Aorta (tissue), 5 donors: Measurements from ENCODE around the gene CTBP1. TPM values are rescaled to one million over a fixed set of nuclear protein-coding genes. Genes with fewer than 3 reads are reported as not detected.

ENCODE experiments used
- ATAC-seq: fragments of 200-7000 bp; cut with Tn5 transposase; one replicate; pipeline ENCODE4 v1.9.1; 2022; ENCODE audit warnings: moderate library complexity; ENCODE audit not compliant: low FRiP score
- DNase-seq, 2 donors: peaks; one replicate each; pipeline ENCODE4 v3.0.0-alpha.2; 2020
- H3K27ac ChIP-seq, 2 donors: one replicate each; pipeline ENCODE4 v1.5.1; 2013; ENCODE audit warnings: low read length in 2 of 2, mild to moderate bottlenecking in 2 of 2, moderate library complexity in 2 of 2, control low read depth in 1 of 2, inconsistent platforms in 1 of 2, low read depth in 1 of 2
- H3K27me3 ChIP-seq, 2 donors: one replicate each; pipeline ENCODE4 v1.6.1; 2013; ENCODE audit warnings: control low read depth in 1 of 2, low read length in 1 of 2, mild to moderate bottlenecking in 1 of 2, moderate library complexity in 1 of 2; ENCODE audit not compliant: insufficient read depth in 2 of 2, control insufficient read depth in 1 of 2
- H3K36me3 ChIP-seq, 2 donors: one replicate each; pipeline ENCODE4 v1.6.1; 2013; ENCODE audit warnings: control low read depth in 1 of 2, low read length in 1 of 2, mild to moderate bottlenecking in 1 of 2; ENCODE audit not compliant: insufficient read depth in 2 of 2, control insufficient read depth in 1 of 2
- H3K4me1 ChIP-seq, 2 donors: one replicate each; pipeline ENCODE4 v1.6.1; 2013; ENCODE audit warnings: low read length in 2 of 2, control low read depth in 1 of 2, mild to moderate bottlenecking in 1 of 2, moderate library complexity in 1 of 2; ENCODE audit not compliant: insufficient read depth in 2 of 2, control insufficient read depth in 1 of 2
- H3K4me3 ChIP-seq, 2 donors: one replicate each; pipeline ENCODE4 v1.5.1; 2013; ENCODE audit warnings: low read length in 2 of 2, control low read depth in 1 of 2, mild to moderate bottlenecking in 1 of 2
- H3K9me3 ChIP-seq: one replicate; pipeline ENCODE4 v1.6.1; 2013; ENCODE audit warnings: mild to moderate bottlenecking, low read length; ENCODE audit not compliant: control insufficient read depth
- WGBS, 2 donors: extraction: QIAGEN DNeasy Blood & Tissue Kit; methylation state at CpG; one replicate each; pipeline ENCODE4 v1.1.7; 2013; 5-methylcytosine and 5-hydroxymethylcytosine counted together
- intact Hi-C, 2 donors: fragments of 100-400 bp; cut with DNase I; formaldehyde crosslinking; loops; one replicate each; pipeline versions ENCODE4 v1.14.2 to v1.15.0; 2022
- polyA plus RNA-seq, 2 donors: library from polyadenylated mRNA; stranded (reverse); fragments of 200-250 nt; gene quantifications; one replicate each; pipeline ENCODE4 v1.2.3, GENCODE V29; 2013
- total RNA-seq, 2 donors: library from RNA; stranded (reverse); fragmentation: NEBNext Ultra II Directional; extraction: Animal tissue kit (Norgen Biotek cat#: 25700); gene quantifications; one replicate each; pipeline ENCODE4 v1.2.1, GENCODE V29; 2021
- donor health status: healthy with polysubstance abuse.
- donor health status: Bipolar disorder and iron deficiency.
- donor health status: DM: no; HTN: no; CAD: no.
- donor health status: DM: no; HTN: no; CAD: no.
- donor health status: DM: yes; HTN: yes; CAD: no.

CTBP1 gene
- total and polyA plus RNA-seq, 4 donors, result 66.4 to 145 (median 104) TPM

GRCh38 chr4:1260418-1261106, 11.6 kb upstream of the CTBP1 start:
- no peaks in the 10 kb centered on the region for H3K27me3 ChIP-seq
- ATAC-seq (no peak), DNase-seq (peak in 1 of 2 donors; percentile 21)
- H3K36me3 ChIP-seq, result no peaks in the 10 kb centered on the region
- H3K4me3 ChIP-seq, result no peak overlapping the region
- no peaks in the 10 kb centered on the region for H3K9me3 ChIP-seq
- H3K27ac ChIP-seq, result no peak overlapping the region
- intact Hi-C loops, result no loop called here
- H3K4me1 ChIP-seq, result no peaks in the 10 kb centered on the region
- 92 to 93% methylated on average over 24 of the region's 24 CpGs for WGBS, 2 donors

DNA sequence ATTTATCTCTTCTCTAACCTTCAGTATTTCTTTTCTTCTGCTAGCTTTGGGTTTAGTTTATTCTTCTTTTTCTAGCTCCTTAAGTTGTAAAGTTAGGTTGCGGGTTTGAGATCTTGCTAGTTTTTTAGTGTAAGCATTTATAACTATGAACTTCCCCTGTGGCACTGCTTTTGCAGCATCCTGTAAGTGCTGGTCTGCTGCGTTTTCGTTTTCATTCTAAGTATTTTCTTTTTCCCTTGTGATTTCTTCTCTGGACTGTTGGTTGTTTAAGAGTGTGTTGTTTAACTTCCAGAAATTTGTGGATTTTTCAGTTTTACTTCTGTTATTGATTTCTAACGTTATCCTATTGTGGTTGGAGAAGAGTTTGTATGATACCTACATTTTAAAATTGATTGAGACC, 11.0 kb upstream of the CTBP1 start:
- Histone ChIP-seq H3K4me3 (no peak overlapping the region), H3K27ac (no peak overlapping the region), H3K4me1 (no peaks in the 10 kb centered on the region), H3K36me3 (no peaks in the 10 kb centered on the region), H3K9me3 (peaks cover 2% of the 10 kb centered on the region), H3K27me3 (no peaks in the 10 kb centered on the region)
- WGBS, 2 donors, result 85 to 86% methylated on average over 4 of the region's 4 CpGs
- intact Hi-C loops, result no loop called here
- DNase-seq (no peak), ATAC-seq (no peak)

DNA sequence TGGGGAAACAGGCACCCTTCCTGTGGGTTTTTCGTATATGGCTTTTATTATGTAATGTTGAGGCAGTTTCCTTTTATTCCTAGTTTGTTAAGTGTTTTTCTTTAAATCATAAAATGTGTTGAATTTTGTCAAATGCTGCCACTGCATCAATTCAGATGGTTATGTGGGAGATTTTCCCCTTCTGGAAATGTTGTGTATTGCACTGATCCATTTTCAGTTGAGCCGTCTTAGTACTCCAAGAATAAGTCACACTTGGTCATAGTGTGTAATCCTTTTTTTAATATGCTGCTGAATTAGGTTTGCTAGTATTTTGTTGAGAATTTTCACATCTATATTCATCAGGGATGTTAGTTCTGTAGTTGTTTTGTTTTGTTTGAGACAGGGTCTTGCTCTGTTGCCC, 9.5 kb upstream of the CTBP1 start:
- intact Hi-C loops, result no loop called here
- H3K4me3 ChIP-seq, result no peak overlapping the region
- no peaks in the 10 kb centered on the region for H3K4me1 ChIP-seq
- no peaks in the 10 kb centered on the region for H3K36me3 ChIP-seq
- ATAC-seq, result no peak
- H3K27ac ChIP-seq, result no peak overlapping the region
- H3K9me3 ChIP-seq, result peaks cover 6% of the 10 kb centered on the region
- WGBS, 2 donors, result 92 to 93% methylated on average over 2 of the region's 2 CpGs
- no peak for DNase-seq
- H3K27me3 ChIP-seq, result no peaks in the 10 kb centered on the region

GRCh38 chr4:1255699-1256098, 6.8 kb upstream of the CTBP1 start:
- no peaks in the 10 kb centered on the region for H3K36me3 ChIP-seq
- DNase-seq, result no peak
- WGBS, 2 donors, result 83 to 91% methylated on average over 2 of the region's 2 CpGs
- H3K9me3 ChIP-seq, result peaks cover 6% of the 10 kb centered on the region
- no peaks in the 10 kb centered on the region for H3K4me1 ChIP-seq
- no peaks in the 10 kb centered on the region for H3K27me3 ChIP-seq
- no peak for ATAC-seq
- H3K27ac ChIP-seq, result no peak overlapping the region
- intact Hi-C loops, result no loop called here
- H3K4me3 ChIP-seq, result no peak overlapping the region

DNA sequence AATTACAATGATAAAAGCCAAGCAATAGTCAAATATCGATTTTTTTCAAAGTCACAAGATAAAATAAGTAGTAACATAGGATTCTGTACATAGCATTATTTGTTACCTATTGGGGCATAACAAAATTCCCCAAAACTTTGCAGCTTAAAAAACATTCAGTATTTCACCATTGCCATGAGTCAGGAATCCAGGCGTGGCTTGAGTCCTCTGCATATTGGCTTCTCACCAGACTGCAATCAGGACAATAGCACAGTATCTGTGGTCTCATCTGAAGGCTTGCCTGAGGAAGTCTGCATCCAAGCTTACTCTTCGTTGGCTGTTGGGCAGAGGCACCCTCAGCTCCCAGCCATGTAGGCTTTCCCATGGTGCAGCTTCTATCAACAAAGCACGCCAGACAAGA, 6.2 kb upstream of the CTBP1 start:
- ATAC-seq (no peak), DNase-seq (no peak)
- H3K27ac ChIP-seq, result no peak overlapping the region
- H3K36me3 ChIP-seq, result no peaks in the 10 kb centered on the region
- peaks cover 6% of the 10 kb centered on the region for H3K9me3 ChIP-seq
- 87 to 94% methylated on average over 4 of the region's 4 CpGs for WGBS, 2 donors
- H3K27me3 ChIP-seq, result no peaks in the 10 kb centered on the region
- intact Hi-C loops, result no loop called here
- H3K4me3 ChIP-seq, result no peak overlapping the region
- H3K4me1 ChIP-seq, result no peaks in the 10 kb centered on the region

DNA sequence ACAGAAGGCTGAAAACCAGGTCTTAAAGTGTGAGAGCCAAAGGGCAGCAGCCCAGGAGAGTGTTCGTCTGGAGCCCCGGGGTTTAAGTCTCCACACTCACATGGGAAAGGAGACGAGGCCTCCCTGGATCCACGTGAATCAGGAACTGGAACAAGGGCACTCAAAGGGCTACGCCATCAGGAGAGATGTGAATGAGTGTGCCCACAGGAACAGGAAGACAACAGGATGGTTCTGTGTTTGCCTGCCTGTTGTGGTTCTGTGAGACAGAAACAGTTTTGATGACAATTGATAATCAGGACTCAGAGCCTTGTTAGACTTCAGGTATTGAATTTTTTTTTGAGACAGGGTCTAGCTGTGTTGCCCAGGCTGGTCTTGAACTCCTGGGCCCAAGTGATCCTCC, 4.9 kb upstream of the CTBP1 start:
- H3K27me3 ChIP-seq, result no peaks in the 10 kb centered on the region
- H3K27ac ChIP-seq, result no peak overlapping the region
- DNase-seq (no peak), ATAC-seq (no peak)
- peaks cover 0 to 3% of the 10 kb centered on the region in 2 donors for H3K4me1 ChIP-seq
- no peaks in the 10 kb centered on the region for H3K36me3 ChIP-seq
- no peak overlapping the region for H3K4me3 ChIP-seq
- WGBS, 2 donors, result 95% methylated on average over 5 of the region's 5 CpGs
- peaks cover 6% of the 10 kb centered on the region for H3K9me3 ChIP-seq
- intact Hi-C loops, result loop anchor here in 1 of 2 donors (5.0 kb wide), 1 partner anchor 33 kb away; the partner anchor contains the start of gene MAEA

DNA sequence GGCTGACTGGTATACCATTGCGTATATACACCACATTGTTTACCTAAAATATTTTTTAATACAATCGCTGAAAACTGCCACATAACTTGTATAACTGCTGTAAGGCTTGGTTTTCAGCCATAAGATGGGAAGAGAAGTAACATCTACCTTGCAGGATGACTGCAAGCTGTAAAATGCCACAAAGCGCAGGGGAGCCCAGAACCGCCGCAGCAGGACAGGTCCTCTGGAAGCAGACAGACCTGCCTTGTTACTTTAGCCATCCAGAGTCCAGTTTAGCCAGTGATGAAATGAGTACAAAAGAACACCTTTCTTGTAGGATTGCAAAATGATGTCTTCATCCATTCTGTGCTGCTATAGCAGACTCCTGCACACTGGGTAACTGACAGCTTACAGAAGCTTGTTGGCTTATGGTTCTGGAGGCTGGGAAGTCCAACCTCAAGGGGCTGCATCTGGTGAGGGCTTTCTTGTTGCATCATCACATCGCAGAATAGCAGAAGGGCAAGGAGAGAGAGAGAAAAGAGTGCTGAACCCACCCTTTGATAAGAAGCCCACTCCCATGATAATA, 4.1 kb upstream of the CTBP1 start:
- Histone ChIP-seq H3K4me1 (peaks cover 0 to 3% of the 10 kb centered on the region in 2 donors), H3K4me3 (no peak overlapping the region), H3K9me3 (peaks cover 6% of the 10 kb centered on the region), H3K27me3 (no peaks in the 10 kb centered on the region), H3K27ac (no peak overlapping the region), H3K36me3 (no peaks in the 10 kb centered on the region)
- 97 to 98% methylated on average over 6 of the region's 6 CpGs for WGBS, 2 donors
- ATAC-seq, result no peak
- no peak for DNase-seq
- intact Hi-C loops, result loop anchor here in 1 of 2 donors (5.0 kb wide), 1 partner anchor 34 kb away; the partner anchor contains the start of gene MAEA

GRCh38 chr4:1251773-1252066, 2.8 kb upstream of the CTBP1 start:
- intact Hi-C loops, result loop anchor here (2.0 to 5.0 kb wide), 3 partner anchors 36 to 93 kb away; partner anchors contain the start of gene MAEA (in 2 of the 2)
- WGBS, 2 donors, result 92 to 97% methylated on average over 11 of the region's 11 CpGs
- Histone ChIP-seq H3K4me1 (peaks cover 0 to 3% of the 10 kb centered on the region in 2 donors), H3K27me3 (no peaks in the 10 kb centered on the region), H3K4me3 (no peak overlapping the region), H3K9me3 (peaks cover 6% of the 10 kb centered on the region), H3K27ac (no peak overlapping the region), H3K36me3 (no peaks in the 10 kb centered on the region)
- ATAC-seq (no peak), DNase-seq (no peak)
